ENCODE data around the gene DMD. TPM values are rescaled to one million over a fixed set of nuclear protein-coding genes. Genes with fewer than 3 reads are reported as not detected.

Gene DMD
- total RNA-seq, 2 donors from 2014 or later: 19.6 to 24.9 TPM

- Histone ChIP-seq H3K9me3 (ENCODE audit: control insufficient read depth, low read length) (peaks cover 6% of the 10 kb centered on the region), H3K9ac (ENCODE audit: extremely low read depth, low read length, poor library complexity, severe bottlenecking) (no peak overlapping the region), H3K27ac (ENCODE audit: low read depth, low read length) (no peak overlapping the region), H3K4me1 (ENCODE audit: control insufficient read depth, insufficient read depth, low read length) (no peaks in the 10 kb centered on the region), H3K27me3 (ENCODE audit: control insufficient read depth, insufficient read depth, low read length, poor library complexity, severe bottlenecking) (no peaks in the 10 kb centered on the region), H3K36me3 (ENCODE audit: control insufficient read depth, insufficient read depth, low read length) (no peaks in the 10 kb centered on the region), H3K4me3 (ENCODE audit: low read length) (no peak overlapping the region)
- Mint-ChIP-seq H3K4me3 (no peak overlapping the region), H3K36me3 (ENCODE audit: low read depth) (no peaks in the 10 kb centered on the region), H3K4me1 (peaks cover 24% of the 10 kb centered on the region), H3K27me3 (ENCODE audit: insufficient read depth) (no peaks in the 10 kb centered on the region), H3K27ac (no peak overlapping the region), H3K9me3 (peaks cover 36% of the 10 kb centered on the region)
- 55% methylated on average over 2 of the region's 2 CpGs; no CpG with 5 or more reads in 1 of the 2 experiments for WGBS, 2 experiments (ENCODE audit: insufficient coverage in 1 of 2, insufficient read length in 1 of 2)
- no peak for DNase-seq
- TF ChIP-seq, protein P1, sequence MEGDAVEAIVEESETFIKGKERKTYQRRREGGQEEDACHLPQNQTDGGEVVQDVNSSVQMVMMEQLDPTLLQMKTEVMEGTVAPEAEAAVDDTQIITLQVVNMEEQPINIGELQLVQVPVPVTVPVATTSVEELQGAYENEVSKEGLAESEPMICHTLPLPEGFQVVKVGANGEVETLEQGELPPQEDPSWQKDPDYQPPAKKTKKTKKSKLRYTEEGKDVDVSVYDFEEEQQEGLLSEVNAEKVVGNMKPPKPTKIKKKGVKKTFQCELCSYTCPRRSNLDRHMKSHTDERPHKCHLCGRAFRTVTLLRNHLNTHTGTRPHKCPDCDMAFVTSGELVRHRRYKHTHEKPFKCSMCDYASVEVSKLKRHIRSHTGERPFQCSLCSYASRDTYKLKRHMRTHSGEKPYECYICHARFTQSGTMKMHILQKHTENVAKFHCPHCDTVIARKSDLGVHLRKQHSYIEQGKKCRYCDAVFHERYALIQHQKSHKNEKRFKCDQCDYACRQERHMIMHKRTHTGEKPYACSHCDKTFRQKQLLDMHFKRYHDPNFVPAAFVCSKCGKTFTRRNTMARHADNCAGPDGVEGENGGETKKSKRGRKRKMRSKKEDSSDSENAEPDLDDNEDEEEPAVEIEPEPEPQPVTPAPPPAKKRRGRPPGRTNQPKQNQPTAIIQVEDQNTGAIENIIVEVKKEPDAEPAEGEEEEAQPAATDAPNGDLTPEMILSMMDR (conservative IDR thresholded peaks at IDR 0.05): no peak
Observed at GRCh38 chrX:31301941-31302340, 1909.4 kb downstream of the DMD start.

- Histone ChIP-seq H3K27me3 (ENCODE audit: control insufficient read depth, insufficient read depth, low read length, poor library complexity, severe bottlenecking) (no peaks in the 10 kb centered on the region), H3K4me1 (ENCODE audit: control insufficient read depth, insufficient read depth, low read length) (no peaks in the 10 kb centered on the region), H3K9ac (ENCODE audit: extremely low read depth, low read length, poor library complexity, severe bottlenecking) (no peak overlapping the region), H3K4me3 (ENCODE audit: low read length) (no peak overlapping the region), H3K36me3 (ENCODE audit: control insufficient read depth, insufficient read depth, low read length) (no peaks in the 10 kb centered on the region), H3K9me3 (ENCODE audit: control insufficient read depth, low read length) (peaks cover 6% of the 10 kb centered on the region), H3K27ac (ENCODE audit: low read depth, low read length) (no peak overlapping the region)
- Mint-ChIP-seq H3K4me1 (peaks cover 24% of the 10 kb centered on the region), H3K27me3 (ENCODE audit: insufficient read depth) (no peaks in the 10 kb centered on the region), H3K9me3 (peaks cover 36% of the 10 kb centered on the region), H3K4me3 (no peak overlapping the region), H3K36me3 (ENCODE audit: low read depth) (no peaks in the 10 kb centered on the region), H3K27ac (no peak overlapping the region)
- DNase-seq: no peak
- 92% methylated on average over 2 of the region's 2 CpGs; no CpG with 5 or more reads in 1 of the 2 experiments for WGBS, 2 experiments (ENCODE audit: insufficient coverage in 1 of 2, insufficient read length in 1 of 2)
- TF ChIP-seq, protein P1 (conservative IDR thresholded peaks at IDR 0.05): no peak
Observed at GRCh38 chrX:31301203-31301602, 1910.1 kb downstream of the DMD start.

- 63% methylated on average over 4 of the region's 4 CpGs; no CpG with 5 or more reads in 1 of the 2 experiments for WGBS, 2 experiments (ENCODE audit: insufficient coverage in 1 of 2, insufficient read length in 1 of 2)
- no peak overlapping the region for H3K4me3 Mint-ChIP-seq
- DNase-seq: no peak
- TF ChIP-seq, protein P1 (conservative IDR thresholded peaks at IDR 0.05): no peak
- Histone ChIP-seq H3K4me1 (ENCODE audit: control insufficient read depth, insufficient read depth, low read length) (no peaks in the 10 kb centered on the region), H3K27ac (ENCODE audit: low read depth, low read length) (no peak overlapping the region), H3K9ac (ENCODE audit: extremely low read depth, low read length, poor library complexity, severe bottlenecking) (no peak overlapping the region), H3K36me3 (ENCODE audit: control insufficient read depth, insufficient read depth, low read length) (no peaks in the 10 kb centered on the region), H3K27me3 (ENCODE audit: control insufficient read depth, insufficient read depth, low read length, poor library complexity, severe bottlenecking) (no peaks in the 10 kb centered on the region), H3K4me3 (ENCODE audit: low read length) (no peak overlapping the region), H3K9me3 (ENCODE audit: control insufficient read depth, low read length) (peaks cover 6% of the 10 kb centered on the region)
- H3K9me3 Mint-ChIP-seq: peaks cover 39% of the 10 kb centered on the region
- no peak overlapping the region for H3K27ac Mint-ChIP-seq
- peaks cover 20% of the 10 kb centered on the region for H3K4me1 Mint-ChIP-seq
- no peaks in the 10 kb centered on the region for H3K36me3 Mint-ChIP-seq (ENCODE audit: low read depth)
- no peaks in the 10 kb centered on the region for H3K27me3 Mint-ChIP-seq (ENCODE audit: insufficient read depth)
Observed at GRCh38 chrX:31298916-31299315, 1912.4 kb downstream of the DMD start.
